Vagina (tissue), 2 donors: ENCODE results near the gene SYCE3. TPM values are rescaled to one million over a fixed set of nuclear protein-coding genes. Genes with fewer than 3 reads are reported as not detected.
"Not testable (repeated sequence)": the region's sequence is repeated elsewhere in the genome, so short reads cannot be mapped to it uniquely, and the experiment has no call there.

Experiments used
- DNase-seq, 2 donors: peaks; one replicate each; pipeline ENCODE4 v3.0.0-alpha.2; 2017; ENCODE audit errors: extremely low spot score in 2 of 2
- H3K27ac ChIP-seq: fragments of 200-600 bp; sonication (generic); one replicate; pipeline ENCODE4 v1.5.1; 2019
- H3K27me3 ChIP-seq: fragments of 200-600 bp; sonication (generic); one replicate; pipeline ENCODE4 v1.5.1; 2019
- H3K36me3 ChIP-seq, 2 donors: fragments of 200-600 bp; sonication (generic); one replicate each; pipeline ENCODE4 v1.5.1; 2017 to 2019
- H3K4me1 ChIP-seq: fragments of 200-600 bp; sonication (generic); one replicate; pipeline ENCODE4 v1.5.1; 2019
- H3K4me3 ChIP-seq, 2 donors: fragments of 200-600 bp; sonication (generic); 1 replicate in 1 of 2; 2 replicates in 1 of 2; pipeline ENCODE4 v1.5.1; 2016 to 2019
- H3K9me3 ChIP-seq: fragments of 200-600 bp; sonication (generic); one replicate; pipeline ENCODE4 v1.5.1; 2019
- CTCF ChIP-seq, 3 experiments: fragments of 450-650 bp in 2 of 3; fragments of 200-600 bp in 1 of 3; sonication (generic) in 1 of 3; IDR thresholded peaks; one replicate each; pipeline ENCODE4 v1.5.1; 2017 to 2019; ENCODE audit warnings: antibody characterized with exemption in 3 of 3, mild to moderate bottlenecking in 2 of 3, moderate library complexity in 2 of 3
- POLR2A ChIP-seq, 2 donors: fragments of 450-650 bp; IDR thresholded peaks; one replicate each; pipeline ENCODE4 v1.6.1; 2017; ENCODE audit warnings: antibody characterized with exemption in 2 of 2, mild to moderate bottlenecking in 2 of 2, moderate library complexity in 2 of 2
- POLR2AphosphoS5 ChIP-seq, 2 donors: sonication (generic); formaldehyde crosslinking; IDR thresholded peaks; one replicate each; pipeline ENCODE4 v1.9.0; 2017; ENCODE audit warnings: antibody characterized with exemption in 2 of 2, mild to moderate bottlenecking in 2 of 2, low read depth in 1 of 2; ENCODE audit not compliant: insufficient read depth in 1 of 2
- intact Hi-C: fragments of 100-400 bp; cut with DNase I; formaldehyde crosslinking; loops from one replicate; pipeline ENCODE4 v1.15.1; 2023
- total RNA-seq: library from RNA; depleted of rRNA; stranded (reverse); fragments of >200 nt; gene quantifications from one replicate; pipeline ENCODE4 v1.2.3, GENCODE V29; 2016

SYCE3 gene
- total RNA-seq, 1 donor from 2014 or later, result not detected

- TF ChIP-seq POLR2AphosphoS5 (IDR thresholded peaks at IDR 0.05; ENCODE audit: insufficient read depth in 1 of 2, low read depth in 1 of 2), result peak in 1 of 2 donors; percentile 75
- H3K9me3 ChIP-seq, DNase-seq, H3K27me3 ChIP-seq, H3K4me3 ChIP-seq, H3K36me3 ChIP-seq: not testable (repeated sequence)
- Histone ChIP-seq H3K4me1 (peaks cover 52% of the 10 kb centered on the region), H3K27ac (peak overlapping the region; percentile 96)
- intact Hi-C loops, result loop anchor here (5.0 kb wide), 1 partner anchor 41 kb away; the partner anchor contains the start of gene CHKB
These were observed 21.1 kb downstream of the SYCE3 start for GRCh38 chr22:50541667-50542026.

GRCh38 chr22:50540381-50540780 lies 22.3 kb downstream of the SYCE3 start:
- Histone ChIP-seq H3K27ac (peak overlapping the region; percentile 96), H3K9me3 (no peaks in the 10 kb centered on the region), H3K27me3 (no peaks in the 10 kb centered on the region), H3K4me3 (no peak overlapping the region), H3K4me1 (peaks cover 52% of the 10 kb centered on the region), H3K36me3 (no peaks in the 10 kb centered on the region)
- no peak for DNase-seq
- TF ChIP-seq POLR2AphosphoS5 (IDR thresholded peaks at IDR 0.05; ENCODE audit: insufficient read depth in 1 of 2, low read depth in 1 of 2), result no peak
- TF ChIP-seq POLR2A (IDR thresholded peaks at IDR 0.05), result no peak
- no peak for TF ChIP-seq CTCF (IDR thresholded peaks at IDR 0.05)
- intact Hi-C loops, result loop anchor here (5.0 kb wide), 1 partner anchor 42 kb away; the partner anchor contains the start of gene CHKB

GRCh38 chr22:50537765-50538164 lies 25.0 kb downstream of the SYCE3 start:
- H3K9me3 ChIP-seq, result no peaks in the 10 kb centered on the region
- H3K27me3 ChIP-seq, result no peaks in the 10 kb centered on the region
- H3K36me3 ChIP-seq, result no peaks in the 10 kb centered on the region
- TF ChIP-seq POLR2A (IDR thresholded peaks at IDR 0.05) (no peak), CTCF (IDR thresholded peaks at IDR 0.05) (no peak), POLR2AphosphoS5 (IDR thresholded peaks at IDR 0.05; ENCODE audit: insufficient read depth in 1 of 2, low read depth in 1 of 2) (no peak)
- H3K4me1 ChIP-seq, result peaks cover 37% of the 10 kb centered on the region
- H3K4me3 ChIP-seq, result no peak overlapping the region
- no peak for DNase-seq
- intact Hi-C loops, result no loop called here
- H3K27ac ChIP-seq, result peak overlapping the region; percentile 96

GRCh38 chr22:50536226-50536625 lies 26.5 kb downstream of the SYCE3 start:
- Histone ChIP-seq H3K27ac (no peak overlapping the region), H3K4me1 (peaks cover 40% of the 10 kb centered on the region), H3K4me3 (no peak overlapping the region), H3K36me3 (no peaks in the 10 kb centered on the region), H3K27me3 (no peaks in the 10 kb centered on the region), H3K9me3 (no peaks in the 10 kb centered on the region)
- intact Hi-C loops, result no loop called here
- no peak for DNase-seq
- TF ChIP-seq POLR2AphosphoS5 (IDR thresholded peaks at IDR 0.05; ENCODE audit: insufficient read depth in 1 of 2, low read depth in 1 of 2) (no peak), POLR2A (IDR thresholded peaks at IDR 0.05) (no peak), CTCF (IDR thresholded peaks at IDR 0.05) (no peak)

- no peak for DNase-seq
- H3K4me3 ChIP-seq, result no peak overlapping the region
- H3K4me1 ChIP-seq, result peaks cover 42% of the 10 kb centered on the region
- H3K27me3 ChIP-seq, result no peaks in the 10 kb centered on the region
- H3K27ac ChIP-seq, result no peak overlapping the region
- no peaks in the 10 kb centered on the region for H3K9me3 ChIP-seq
- intact Hi-C loops, result no loop called here
- no peaks in the 10 kb centered on the region for H3K36me3 ChIP-seq
- TF ChIP-seq POLR2A (IDR thresholded peaks at IDR 0.05) (no peak), CTCF (IDR thresholded peaks at IDR 0.05) (no peak), POLR2AphosphoS5 (IDR thresholded peaks at IDR 0.05; ENCODE audit: insufficient read depth in 1 of 2, low read depth in 1 of 2) (no peak)
These were observed 27.6 kb downstream of the SYCE3 start for GRCh38 chr22:50535113-50535512.
